BLaER1 (cell line): ENCODE data around the gene C3orf22.

Experiments
- H3K27ac ChIP-seq: shearing (Covaris generic); formaldehyde crosslinking; 2 replicates; pipeline ENCODE4 v1.8.1; 2022
- H3K27me3 ChIP-seq: shearing (Covaris generic); formaldehyde crosslinking; 2 replicates; pipeline ENCODE4 v1.8.1; 2022
- H3K36me3 ChIP-seq: shearing (Covaris generic); formaldehyde crosslinking; 2 replicates; pipeline ENCODE4 v1.8.1; 2022
- H3K4me1 ChIP-seq: shearing (Covaris generic); formaldehyde crosslinking; 2 replicates; pipeline ENCODE4 v1.8.1; 2022
- H3K4me2 ChIP-seq: shearing (Covaris generic); formaldehyde crosslinking; 2 replicates; pipeline ENCODE4 v1.8.1; 2022
- H3K4me3 ChIP-seq: shearing (Covaris generic); formaldehyde crosslinking; 2 replicates; pipeline ENCODE4 v1.8.1; 2022
- H3K9ac ChIP-seq: shearing (Covaris generic); formaldehyde crosslinking; 2 replicates; pipeline ENCODE4 v1.8.1; 2022
- H3K9me3 ChIP-seq: shearing (Covaris generic); formaldehyde crosslinking; 2 replicates; pipeline ENCODE4 v1.8.1; 2022
- H4K20me1 ChIP-seq: shearing (Covaris generic); formaldehyde crosslinking; 2 replicates; pipeline ENCODE4 v1.8.1; 2022
- Cebpa-rat ChIP-seq: shearing (Covaris generic); IDR thresholded peaks from 2 replicates; pipeline ENCODE4 v1.8.1; 2022

The C3orf22 gene

DNA sequence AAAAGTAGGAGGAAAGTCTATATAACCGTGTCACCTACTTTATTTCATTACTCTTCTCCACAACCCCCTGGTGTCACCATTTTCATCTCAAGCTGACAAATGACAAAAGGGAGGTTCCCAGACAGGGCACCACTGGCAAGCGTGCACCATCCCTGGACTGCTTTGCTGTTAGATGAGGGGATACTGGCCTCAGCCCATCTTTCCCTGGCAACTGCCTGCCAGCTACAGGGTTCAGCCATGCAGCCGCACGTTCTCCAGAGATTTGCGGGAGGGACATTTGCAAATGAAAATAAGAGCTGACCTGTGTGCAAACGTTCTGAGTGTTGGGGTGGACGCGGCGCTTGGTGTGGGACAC is 41.8 kb downstream of the C3orf22 start:
- H3K9me3 ChIP-seq = no peaks in the 10 kb centered on the region
- H3K4me3 ChIP-seq = no peak overlapping the region
- no peaks in the 10 kb centered on the region for H3K36me3 ChIP-seq
- H3K27me3 ChIP-seq = no peaks in the 10 kb centered on the region
- peaks cover 25% of the 10 kb centered on the region for H3K4me1 ChIP-seq
- no peak overlapping the region for H3K4me2 ChIP-seq
- H3K9ac ChIP-seq = no peak overlapping the region
- H3K27ac ChIP-seq = no peak overlapping the region
- no peaks in the 10 kb centered on the region for H4K20me1 ChIP-seq
- TF ChIP-seq Cebpa-rat = no peak

DNA sequence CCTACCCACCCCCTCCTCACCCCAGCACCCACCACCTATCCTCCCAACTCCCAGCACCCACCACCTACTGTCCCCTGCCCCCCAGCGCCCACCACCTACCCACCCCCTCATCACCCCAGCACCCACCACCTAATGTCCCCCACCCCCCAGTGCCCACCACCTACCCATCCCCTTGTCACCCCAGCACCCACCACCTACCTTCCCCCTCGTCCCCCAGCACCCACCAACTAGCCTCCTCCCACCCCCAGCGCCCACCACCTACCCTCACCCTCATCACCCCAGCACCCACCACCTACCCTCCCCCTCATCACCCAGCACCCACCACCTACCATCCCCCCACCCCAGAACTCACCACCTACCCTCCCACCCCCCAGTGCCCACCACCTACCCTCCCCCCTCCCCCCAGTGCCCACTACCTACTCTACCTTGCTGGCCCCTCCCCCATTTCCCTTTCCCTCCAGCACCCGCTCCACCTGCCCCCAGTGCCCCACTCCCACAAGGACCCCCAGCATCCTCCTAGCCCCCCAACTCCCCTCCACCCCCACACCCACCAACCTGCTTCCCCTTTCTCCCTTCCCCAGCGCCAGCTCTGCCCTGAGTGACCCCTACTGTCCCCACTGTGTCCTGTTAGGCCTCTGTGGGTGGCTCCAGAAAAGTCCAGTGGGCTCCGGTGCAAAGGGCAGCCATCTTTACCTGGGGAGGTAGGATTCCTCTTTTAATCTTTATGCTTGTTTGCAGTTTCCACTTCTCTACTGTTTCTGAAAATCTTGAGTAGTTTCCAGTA is 42.4 kb downstream of the C3orf22 start:
- no peak for TF ChIP-seq Cebpa-rat
- no peak overlapping the region for H3K27ac ChIP-seq
- H3K4me1 ChIP-seq = peaks cover 25% of the 10 kb centered on the region
- no peaks in the 10 kb centered on the region for H4K20me1 ChIP-seq
- H3K9me3 ChIP-seq = no peaks in the 10 kb centered on the region
- H3K27me3 ChIP-seq = no peaks in the 10 kb centered on the region
- H3K36me3 ChIP-seq = no peaks in the 10 kb centered on the region
- H3K9ac ChIP-seq = no peak overlapping the region
- H3K4me2 ChIP-seq = no peak overlapping the region
- H3K4me3 ChIP-seq = no peak overlapping the region

DNA sequence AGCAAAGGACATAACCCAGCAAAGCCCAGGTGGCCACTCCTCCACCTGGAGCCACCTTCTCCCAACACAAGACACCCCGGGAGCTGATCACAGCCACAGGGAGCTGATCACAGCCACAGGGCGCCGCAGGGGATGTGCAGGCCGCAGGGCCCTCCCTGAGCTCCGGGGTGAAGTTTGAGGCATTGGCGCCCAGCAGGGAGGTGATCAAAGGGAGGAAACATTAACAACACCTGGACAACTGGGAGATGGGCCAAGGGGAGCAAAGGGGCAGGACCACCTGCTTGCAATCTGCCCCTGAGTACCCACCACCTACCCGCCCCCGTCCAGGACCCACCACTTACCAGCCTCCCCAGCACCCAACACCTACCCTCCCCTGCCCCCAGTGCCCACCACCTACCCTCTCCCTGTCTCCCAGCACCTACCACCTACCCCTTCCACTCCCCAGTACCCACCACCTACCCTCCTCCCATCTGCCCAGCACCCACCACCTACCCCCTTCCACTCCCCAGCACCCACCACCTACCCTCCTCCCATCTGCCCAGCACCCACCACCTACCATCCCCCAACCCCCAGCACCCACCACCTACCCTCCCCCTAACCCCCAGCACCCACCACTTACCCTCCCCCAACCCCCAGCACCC is 43.5 kb downstream of the C3orf22 start:
- no peak for TF ChIP-seq Cebpa-rat
- Histone ChIP-seq H3K9me3 (no peaks in the 10 kb centered on the region), H3K4me3 (no peak overlapping the region), H3K4me2 (no peak overlapping the region), H3K36me3 (no peaks in the 10 kb centered on the region), H4K20me1 (no peaks in the 10 kb centered on the region), H3K27me3 (no peaks in the 10 kb centered on the region), H3K27ac (no peak overlapping the region), H3K4me1 (peaks cover 32% of the 10 kb centered on the region), H3K9ac (no peak overlapping the region)

DNA sequence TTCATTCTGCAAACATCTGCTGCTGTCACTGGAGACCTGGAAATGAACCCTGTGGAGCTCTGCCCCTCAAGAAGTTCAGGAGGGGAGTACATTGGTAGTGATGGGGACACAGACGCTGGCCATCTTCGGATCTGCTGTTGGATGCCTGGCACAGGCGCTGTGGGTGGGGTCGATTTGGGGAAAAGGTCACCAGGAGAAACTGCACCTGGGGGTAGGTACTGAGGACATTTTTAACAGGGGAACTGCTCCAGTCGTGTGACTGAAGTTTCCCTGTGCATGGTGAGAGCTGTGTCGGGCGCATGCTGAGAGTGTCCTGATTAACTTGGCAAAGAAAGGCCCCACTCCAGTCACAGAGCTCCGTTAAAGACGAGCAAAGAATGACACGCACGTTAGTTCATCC is 44.6 kb downstream of the C3orf22 start:
- no peaks in the 10 kb centered on the region for H3K27me3 ChIP-seq
- TF ChIP-seq Cebpa-rat = no peak
- no peaks in the 10 kb centered on the region for H3K9me3 ChIP-seq
- H3K4me3 ChIP-seq = no peak overlapping the region
- H4K20me1 ChIP-seq = no peaks in the 10 kb centered on the region
- no peaks in the 10 kb centered on the region for H3K36me3 ChIP-seq
- H3K27ac ChIP-seq = no peak overlapping the region
- H3K4me2 ChIP-seq = no peak overlapping the region
- H3K4me1 ChIP-seq = peaks cover 30% of the 10 kb centered on the region
- H3K9ac ChIP-seq = no peak overlapping the region

DNA sequence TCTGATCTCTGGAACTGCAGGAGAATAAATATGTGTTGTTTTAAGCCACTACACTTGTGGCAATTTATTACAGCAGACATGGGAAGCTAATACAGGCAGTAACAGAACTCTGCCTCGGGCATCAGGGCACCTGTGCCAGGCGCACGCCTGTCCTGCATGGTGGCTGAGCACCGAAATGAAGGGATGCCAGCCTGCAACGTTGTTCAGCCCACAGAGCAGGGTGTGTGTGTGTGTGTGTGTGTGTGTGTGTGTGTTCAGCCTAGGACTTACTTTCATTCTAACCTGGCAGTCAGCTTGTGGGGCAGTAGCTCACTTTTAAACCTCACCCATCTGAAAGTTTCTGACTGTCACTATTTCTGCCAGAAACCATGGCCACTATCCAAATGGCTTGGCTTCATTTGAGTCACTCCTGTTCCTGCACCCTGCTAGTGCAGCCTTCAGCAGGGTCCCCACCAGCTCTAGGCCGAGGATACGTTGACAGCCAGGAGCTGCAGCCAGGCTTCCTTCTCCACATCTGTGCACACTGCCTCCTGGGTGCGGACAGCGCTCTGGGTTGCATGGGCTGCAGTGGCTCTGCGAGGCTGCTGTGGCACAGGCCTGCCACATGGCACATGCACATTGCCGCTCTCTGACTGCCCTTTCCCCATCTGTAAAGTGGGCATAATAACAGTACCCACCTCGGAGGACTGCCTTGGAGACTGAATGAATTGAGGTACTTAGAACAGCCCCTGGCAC is 45.6 kb downstream of the C3orf22 start:
- Histone ChIP-seq H3K4me2 (no peak overlapping the region), H4K20me1 (no peaks in the 10 kb centered on the region), H3K9me3 (no peaks in the 10 kb centered on the region), H3K27me3 (no peaks in the 10 kb centered on the region), H3K4me3 (no peak overlapping the region), H3K36me3 (no peaks in the 10 kb centered on the region), H3K9ac (no peak overlapping the region), H3K4me1 (peaks cover 19% of the 10 kb centered on the region), H3K27ac (no peak overlapping the region)
- no peak for TF ChIP-seq Cebpa-rat

DNA sequence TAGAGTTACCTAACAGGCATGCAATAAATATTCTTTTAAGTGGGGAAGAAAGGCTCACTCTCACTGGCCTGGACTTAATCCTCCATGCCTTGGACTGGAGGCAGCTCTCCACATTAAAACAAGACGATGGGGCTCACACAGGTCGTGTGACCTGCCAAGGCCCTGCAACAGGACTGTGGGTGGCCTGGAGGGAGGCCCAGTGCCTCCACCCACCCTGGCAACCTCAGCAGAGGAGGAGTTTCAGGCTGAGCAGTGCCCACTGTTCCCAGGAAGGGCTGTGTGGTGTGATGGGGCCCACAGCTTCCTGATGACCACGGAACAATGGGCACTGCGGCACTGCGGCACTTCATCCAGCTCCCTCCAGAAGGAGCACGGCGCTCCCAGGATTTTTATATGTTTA is 46.7 kb downstream of the C3orf22 start:
- H3K27me3 ChIP-seq = no peaks in the 10 kb centered on the region
- no peak overlapping the region for H3K4me2 ChIP-seq
- H4K20me1 ChIP-seq = no peaks in the 10 kb centered on the region
- H3K36me3 ChIP-seq = no peaks in the 10 kb centered on the region
- no peaks in the 10 kb centered on the region for H3K9me3 ChIP-seq
- no peak overlapping the region for H3K4me3 ChIP-seq
- peaks cover 11% of the 10 kb centered on the region; the same call in 1 of the 2 replicates for H3K4me1 ChIP-seq
- no peak overlapping the region for H3K27ac ChIP-seq
- TF ChIP-seq Cebpa-rat = no peak
- H3K9ac ChIP-seq = no peak overlapping the region

DNA sequence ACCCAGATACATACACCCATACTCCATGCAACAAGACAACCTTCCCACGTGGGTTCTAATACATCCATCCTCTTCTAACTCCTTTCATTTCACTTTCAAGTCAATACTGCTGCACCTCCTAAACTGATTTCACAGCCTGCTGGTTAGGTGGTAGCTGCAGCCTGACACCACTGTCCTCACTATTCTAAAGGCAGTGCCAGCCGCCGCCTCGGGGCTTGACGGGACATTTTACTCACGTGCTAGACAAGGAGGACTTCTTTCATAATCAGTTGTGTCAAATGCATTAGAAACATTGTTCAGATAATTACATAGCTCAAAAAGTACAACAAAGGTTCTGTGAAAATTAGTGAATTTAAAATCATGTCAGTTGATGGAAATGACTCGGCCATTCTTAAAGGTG is 47.4 kb downstream of the C3orf22 start:
- no peak overlapping the region for H3K27ac ChIP-seq
- no peak overlapping the region for H3K9ac ChIP-seq
- no peaks in the 10 kb centered on the region for H3K27me3 ChIP-seq
- peaks cover 11% of the 10 kb centered on the region; the same call in 1 of the 2 replicates for H3K4me1 ChIP-seq
- no peak for TF ChIP-seq Cebpa-rat
- no peak overlapping the region for H3K4me3 ChIP-seq
- H3K9me3 ChIP-seq = no peaks in the 10 kb centered on the region
- no peaks in the 10 kb centered on the region for H4K20me1 ChIP-seq
- H3K36me3 ChIP-seq = no peaks in the 10 kb centered on the region
- H3K4me2 ChIP-seq = no peak overlapping the region

DNA sequence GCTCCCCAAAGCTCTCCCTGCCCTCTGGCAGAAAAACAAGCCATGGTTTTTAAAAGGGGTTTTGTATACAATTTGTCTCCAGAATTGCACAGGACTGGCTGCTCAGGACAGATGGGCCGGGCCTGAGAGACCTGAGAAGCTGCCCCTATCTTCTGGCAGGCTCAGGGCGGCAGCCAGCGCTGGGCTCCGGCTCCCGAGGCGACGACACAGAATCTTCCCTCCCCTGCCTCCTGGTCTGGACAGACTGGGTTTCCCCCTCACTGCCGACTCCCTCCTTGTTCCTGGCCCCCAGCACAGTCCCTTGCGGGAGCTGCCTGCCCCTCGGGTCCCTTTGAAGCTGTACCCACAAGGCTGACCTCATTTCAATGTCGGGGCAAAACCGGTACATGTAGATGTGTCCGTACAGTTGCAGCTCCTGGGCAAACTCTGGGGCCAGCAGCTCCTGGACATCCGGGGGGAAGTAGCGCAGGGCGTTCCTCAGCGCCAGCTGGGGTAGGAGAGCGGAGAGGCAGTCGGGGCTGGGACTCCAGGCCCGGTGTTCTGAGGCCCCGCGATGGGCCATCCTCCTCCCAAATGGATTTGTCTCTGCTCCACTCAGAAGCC is 48.3 kb downstream of the C3orf22 start:
- H3K9me3 ChIP-seq = no peaks in the 10 kb centered on the region
- H4K20me1 ChIP-seq = no peaks in the 10 kb centered on the region
- H3K4me1 ChIP-seq = peaks cover 11% of the 10 kb centered on the region; the same call in 1 of the 2 replicates
- H3K36me3 ChIP-seq = no peaks in the 10 kb centered on the region
- no peaks in the 10 kb centered on the region for H3K27me3 ChIP-seq
- H3K4me2 ChIP-seq = peak overlapping the region; percentile 11
- TF ChIP-seq Cebpa-rat = no peak
- H3K4me3 ChIP-seq = no peak overlapping the region
- no peak overlapping the region for H3K27ac ChIP-seq
- no peak overlapping the region for H3K9ac ChIP-seq

DNA sequence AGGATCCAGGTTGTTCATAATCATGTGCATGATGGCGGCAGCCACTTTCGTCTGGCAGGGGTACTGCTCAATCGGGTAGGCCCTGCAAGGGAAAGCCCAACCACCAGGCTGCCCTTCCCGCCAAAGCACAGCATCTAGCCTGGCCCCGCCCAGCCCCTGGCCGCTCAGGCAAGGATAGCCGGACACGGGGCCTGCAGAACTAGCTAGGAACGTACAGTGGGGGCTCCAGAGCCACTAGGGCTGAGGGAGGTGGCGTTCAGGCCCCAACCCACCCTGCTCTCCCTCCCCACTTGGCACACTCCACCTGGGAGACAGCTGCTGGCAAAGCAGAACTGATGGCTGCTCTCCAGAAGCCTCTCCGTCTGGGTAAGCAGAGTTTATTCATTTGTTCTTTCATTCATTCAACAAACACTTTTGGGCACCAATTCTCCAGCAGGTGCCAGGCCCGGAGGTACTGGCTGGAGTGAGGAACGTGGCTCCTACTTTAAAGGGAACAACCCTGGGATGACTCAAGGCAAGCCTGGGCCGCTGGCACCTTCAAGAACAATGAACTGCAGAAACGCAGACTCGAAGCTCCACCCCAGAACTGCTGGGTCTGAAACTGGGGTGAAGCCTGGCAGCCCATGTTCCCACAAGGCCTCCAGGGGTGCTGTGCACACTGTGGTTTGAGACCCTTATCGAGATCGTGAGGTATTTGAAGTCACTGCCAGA is 49.0 kb downstream of the C3orf22 start:
- no peak overlapping the region for H3K27ac ChIP-seq
- no peak overlapping the region for H3K9ac ChIP-seq
- no peak overlapping the region for H3K4me3 ChIP-seq
- H4K20me1 ChIP-seq = no peaks in the 10 kb centered on the region
- no peaks in the 10 kb centered on the region for H3K36me3 ChIP-seq
- no peak for TF ChIP-seq Cebpa-rat
- H3K4me2 ChIP-seq = peak overlapping the region; percentile 11; the same call in 1 of the 2 replicates
- peaks cover 11% of the 10 kb centered on the region; the same call in 1 of the 2 replicates for H3K4me1 ChIP-seq
- no peaks in the 10 kb centered on the region for H3K27me3 ChIP-seq
- no peaks in the 10 kb centered on the region for H3K9me3 ChIP-seq
